GM12875 (cell line): ENCODE measurements around the gene CDCA5.

Source experiments
- H3K4me3 ChIP-seq: one replicate; pipeline ENCODE4 v1.5.1; 2011; ENCODE audit warnings: low read depth, low read length, control low read depth
- TF ChIP-seq, protein P1 (sequence below): IDR thresholded peaks from 2 replicates; pipeline ENCODE4 v1.5.1; 2011; ENCODE audit warnings: low read depth, mild to moderate bottlenecking, control low read depth, inconsistent platforms, low read length, moderate library complexity, borderline replicate concordance; ENCODE audit not compliant: insufficient read depth

CDCA5 gene, protein sequence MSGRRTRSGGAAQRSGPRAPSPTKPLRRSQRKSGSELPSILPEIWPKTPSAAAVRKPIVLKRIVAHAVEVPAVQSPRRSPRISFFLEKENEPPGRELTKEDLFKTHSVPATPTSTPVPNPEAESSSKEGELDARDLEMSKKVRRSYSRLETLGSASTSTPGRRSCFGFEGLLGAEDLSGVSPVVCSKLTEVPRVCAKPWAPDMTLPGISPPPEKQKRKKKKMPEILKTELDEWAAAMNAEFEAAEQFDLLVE

GRCh38 chr11:65083834-65084597 is at the start of gene CDCA5, which contains the start of gene ZFPL1:
TSS of gene CDCA5 (minus strand) at chr11:65084040. CDS start at chr11:65083978, 62 bp downstream.
TSS of gene ZFPL1 (plus strand) at chr11:65084222. CDS start at chr11:65084699, 477 bp downstream.
- H3K4me3 ChIP-seq: peak within 1 kb of the TSS; percentile 84
- TF ChIP-seq, protein P1, sequence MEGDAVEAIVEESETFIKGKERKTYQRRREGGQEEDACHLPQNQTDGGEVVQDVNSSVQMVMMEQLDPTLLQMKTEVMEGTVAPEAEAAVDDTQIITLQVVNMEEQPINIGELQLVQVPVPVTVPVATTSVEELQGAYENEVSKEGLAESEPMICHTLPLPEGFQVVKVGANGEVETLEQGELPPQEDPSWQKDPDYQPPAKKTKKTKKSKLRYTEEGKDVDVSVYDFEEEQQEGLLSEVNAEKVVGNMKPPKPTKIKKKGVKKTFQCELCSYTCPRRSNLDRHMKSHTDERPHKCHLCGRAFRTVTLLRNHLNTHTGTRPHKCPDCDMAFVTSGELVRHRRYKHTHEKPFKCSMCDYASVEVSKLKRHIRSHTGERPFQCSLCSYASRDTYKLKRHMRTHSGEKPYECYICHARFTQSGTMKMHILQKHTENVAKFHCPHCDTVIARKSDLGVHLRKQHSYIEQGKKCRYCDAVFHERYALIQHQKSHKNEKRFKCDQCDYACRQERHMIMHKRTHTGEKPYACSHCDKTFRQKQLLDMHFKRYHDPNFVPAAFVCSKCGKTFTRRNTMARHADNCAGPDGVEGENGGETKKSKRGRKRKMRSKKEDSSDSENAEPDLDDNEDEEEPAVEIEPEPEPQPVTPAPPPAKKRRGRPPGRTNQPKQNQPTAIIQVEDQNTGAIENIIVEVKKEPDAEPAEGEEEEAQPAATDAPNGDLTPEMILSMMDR: no peak

- TF ChIP-seq, protein P1: no peak
- peak overlapping the region; percentile 99 for H3K4me3 ChIP-seq
These were observed 49.3 kb upstream of the CDCA5 start for GRCh38 chr11:65132988-65133700.

DNA sequence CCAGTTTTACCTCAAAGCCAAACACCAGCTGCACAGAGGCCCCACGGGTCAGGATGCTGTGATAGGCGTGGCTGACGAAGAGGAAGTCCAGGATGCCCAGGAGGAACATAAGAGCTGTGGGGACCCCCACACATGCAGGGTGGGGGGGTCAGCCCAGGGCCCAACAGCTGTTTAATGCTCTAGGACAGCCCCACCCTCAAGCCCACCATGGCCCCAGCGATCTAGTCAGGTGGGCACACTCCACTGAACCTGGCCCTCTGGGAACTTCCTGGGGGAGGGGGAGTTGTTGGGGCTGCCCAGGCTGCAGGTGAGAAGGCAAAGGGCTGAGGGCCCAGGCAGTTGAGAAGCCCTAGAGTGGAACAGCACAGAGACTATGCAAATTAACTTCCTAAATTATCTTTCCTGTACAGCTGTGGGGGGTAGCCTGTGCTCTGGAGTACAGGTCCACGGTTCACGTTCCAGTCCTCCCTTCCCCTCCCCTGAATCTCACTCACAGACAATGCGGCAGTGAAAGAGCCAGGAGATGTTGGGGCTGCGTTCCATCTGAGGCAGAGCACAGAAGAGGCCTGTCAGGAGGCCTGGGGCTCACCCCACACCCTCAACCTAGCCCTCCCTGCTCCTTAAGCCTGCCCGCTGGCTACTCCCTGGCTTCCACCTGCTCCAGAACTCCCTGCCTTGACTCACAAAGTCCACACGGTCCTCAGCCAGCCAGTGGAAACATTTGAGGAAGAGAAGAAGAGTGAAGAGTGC is 48.6 kb upstream of the CDCA5 start:
- TF ChIP-seq, protein P1: no peak
- peak overlapping the region; percentile 99 for H3K4me3 ChIP-seq

DNA sequence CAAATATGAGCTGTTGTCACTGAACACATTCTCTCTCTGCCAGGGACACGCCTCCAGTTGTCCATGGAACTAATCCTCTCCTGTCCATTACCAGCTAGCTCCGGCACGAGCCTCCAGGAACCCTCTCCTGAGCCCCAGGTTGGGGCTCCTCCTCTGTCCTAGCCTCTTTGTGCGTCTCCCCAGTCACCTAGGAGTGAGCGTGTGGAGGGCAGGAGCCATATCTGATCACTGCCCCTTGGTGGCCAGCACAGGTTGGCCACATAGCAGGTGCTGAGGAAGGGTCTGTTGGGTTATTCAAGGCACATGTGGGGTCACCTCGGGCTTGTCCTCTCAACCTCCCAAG is 48.0 kb upstream of the CDCA5 start:
- H3K4me3 ChIP-seq: peak overlapping the region; percentile 99
- TF ChIP-seq, protein P1: no peak

GRCh38 chr11:65131417-65131776 is 47.6 kb upstream of the CDCA5 start:
- H3K4me3 ChIP-seq: no peak overlapping the region
- TF ChIP-seq, protein P1: no peak

DNA sequence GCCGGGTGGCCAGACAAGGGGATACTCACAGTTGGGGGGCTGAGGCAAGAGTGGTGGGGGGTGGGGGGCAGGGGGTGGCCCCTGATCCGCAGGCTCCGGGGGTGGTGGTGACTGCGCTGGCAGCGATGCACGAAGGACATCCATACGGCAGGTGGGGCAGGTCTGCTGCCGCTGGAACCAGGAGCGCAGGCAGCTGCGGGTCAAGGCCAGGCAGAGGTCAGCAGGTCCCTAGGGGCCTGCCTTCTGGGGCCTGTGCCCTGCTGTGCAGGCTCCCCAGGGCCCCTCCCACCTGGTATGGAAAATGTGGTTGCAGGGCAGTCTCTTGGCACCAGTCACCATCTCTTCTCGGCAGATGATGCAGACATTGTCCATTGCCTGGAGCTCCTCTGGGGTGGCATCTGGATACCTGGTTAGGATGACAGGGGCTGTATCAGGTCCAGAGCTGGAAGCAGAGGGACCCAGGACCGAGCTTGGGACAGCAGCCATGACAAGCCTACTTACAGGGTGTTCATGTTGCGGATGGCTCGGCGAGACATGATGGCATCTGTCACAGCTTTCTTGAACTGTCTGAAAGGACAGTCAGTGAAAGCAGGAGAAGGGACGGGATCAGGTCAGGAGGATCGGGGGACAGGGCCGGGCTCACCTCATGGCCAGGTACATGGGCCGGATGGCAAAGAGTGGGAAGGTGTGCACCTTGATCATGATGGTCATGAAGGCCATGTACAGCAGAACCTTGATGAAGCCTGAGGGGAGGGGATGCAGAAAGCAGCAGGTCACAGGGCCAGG is 47.0 kb upstream of the CDCA5 start:
- no peak overlapping the region for H3K4me3 ChIP-seq
- TF ChIP-seq, protein P1: no peak
